ENCODE data around the gene FBXL19. TPM values are rescaled to one million over a fixed set of nuclear protein-coding genes. Genes with fewer than 3 reads are reported as not detected.

FBXL19 gene
- total and polyA plus RNA-seq, 2 of the 8 experiments (the other 6 are each of a cell fraction or from before 2014, with no cell fraction given): 47.2 to 72.2 TPM

- Histone ChIP-seq H3K56ac (replicated peaks; ENCODE audit: insufficient read length, low read depth, low read length) (no peak overlapping the region), H2BK5ac (ENCODE audit: low read depth, low read length) (no peak overlapping the region), H4K91ac (replicated peaks; ENCODE audit: insufficient read length, low read length) (no peak overlapping the region), H3K27ac (ENCODE audit: low read depth, low read length) (no peak overlapping the region), H3K4ac (replicated peaks; ENCODE audit: insufficient read length, low read depth, low read length) (no peak overlapping the region), H3K9me3 (ENCODE audit: insufficient read depth in 2 of 2, low read depth in 1 of 2, low read length in 1 of 2) (no peaks in the 10 kb centered on the region), H3K14ac (ENCODE audit: insufficient read length) (no peak overlapping the region), H2AFZ (ENCODE audit: low read length) (no peak overlapping the region), H3K27me3 (replicated peaks in 1 of 4; ENCODE audit: control insufficient read depth in 3 of 4, extremely low read depth in 1 of 4, insufficient read depth in 3 of 4, low read length in 3 of 4) (no peaks in the 10 kb centered on the region), H3K23me2 (ENCODE audit: low read depth, low read length) (peaks cover 2% of the 10 kb centered on the region; the same call in 1 of the 2 replicates), H3K9ac (replicated peaks in 1 of 4; ENCODE audit: extremely low read depth in 1 of 4, low read depth in 3 of 4, low read length in 3 of 4) (no peak overlapping the region), H2BK12ac (ENCODE audit: low read depth, low read length) (no peak overlapping the region), H3K4me2 (ENCODE audit: insufficient read depth in 1 of 2, low read depth in 2 of 2, low read length in 2 of 2) (no peak overlapping the region), H3K79me1 (ENCODE audit: low read depth, low read length) (no peaks in the 10 kb centered on the region; the same call in 1 of the 2 replicates), H3K18ac (ENCODE audit: extremely low read depth, low read length) (no peak overlapping the region), H3K4me1 (replicated peaks in 1 of 4; ENCODE audit: control insufficient read depth in 3 of 4, insufficient read depth in 4 of 4, low read length in 3 of 4) (no peaks in the 10 kb centered on the region), H2BK20ac (ENCODE audit: low read length) (no peak overlapping the region), H3K36me3 (ENCODE audit: control insufficient read depth in 2 of 4, insufficient read depth in 4 of 4, low read length in 3 of 4) (peaks cover 28 to 52% (median 49%) of the 10 kb centered on the region in 4 experiments), H4K5ac (ENCODE audit: insufficient read length, low read depth, low read length) (no peak overlapping the region), H4K20me1 (replicated peaks in 1 of 2; ENCODE audit: control insufficient read depth in 1 of 2, insufficient read depth in 2 of 2, low read length in 2 of 2) (peaks cover 1 to 15% of the 10 kb centered on the region in 2 experiments), H2BK15ac (ENCODE audit: low read length) (no peak overlapping the region), H3K4me3 (ENCODE audit: extremely low read depth in 1 of 4, insufficient read depth in 2 of 4, low read depth in 3 of 4, low read length in 4 of 4) (no peak overlapping the region), H3K79me2 (ENCODE audit: control insufficient read depth in 1 of 2, insufficient read depth in 2 of 2, low read length in 2 of 2) (no peaks in the 10 kb centered on the region), H2AK5ac (ENCODE audit: low read depth, low read length) (no peak overlapping the region), H4K8ac (ENCODE audit: extremely low read depth, insufficient read depth, low read length) (no peak overlapping the region), H3K23ac (ENCODE audit: insufficient read length) (no peak overlapping the region), H2BK120ac (replicated peaks; ENCODE audit: low read depth, low read length) (no peak overlapping the region)
- FAIRE-seq (no peak), DNase-seq (ENCODE audit: low read depth in 1 of 2, low spot score in 2 of 2) (no peak)
- ChIA-PET POLR2A (ENCODE audit: partially characterized antibody) (interaction anchor here (0.7 to 2.2 kb wide), 3 partner anchors 8 to 17 kb away, joined by 3 to 10 read pairs (median 5); partner anchors contain the start of genes HSD3B7 and SETD1A), CTCF (ENCODE audit: partially characterized antibody) (interaction anchor here (0.6 to 4.7 kb wide), 3 partner anchors 9 to 402 kb away, joined by 4 to 26 read pairs (median 7); partner anchors contain the start of gene HSD3B7)
- 87% methylated on average over 6 of the region's 6 CpGs; no CpG with 5 or more reads in 1 of the 2 experiments for WGBS, 2 experiments (ENCODE audit: extremely low coverage in 1 of 2, insufficient coverage in 1 of 2, insufficient read length in 1 of 2, insufficient replicate concordance in 2 of 2, low coverage in 1 of 2, low lambda C conversion rate in 2 of 2, missing lambda C conversion rate in 1 of 2)
- TF ChIP-seq TBP (IDR thresholded peaks at IDR 0.05; ENCODE audit: low read depth, low read length) (no peak), RFX5 (IDR thresholded peaks at IDR 0.05; ENCODE audit: borderline replicate concordance, low read depth, low read length) (no peak), JUN (IDR thresholded peaks at IDR 0.05; ENCODE audit: low read depth, low read length) (no peak), EGR1 (IDR thresholded peaks at IDR 0.05; ENCODE audit: borderline replicate concordance, low read depth, low read length) (no peak), BCL11A (IDR thresholded peaks at IDR 0.05; ENCODE audit: low read depth in 2 of 2, low read length in 2 of 2) (no peak), BACH1 (IDR thresholded peaks at IDR 0.05; ENCODE audit: low read length) (no peak), CBX5 (IDR thresholded peaks at IDR 0.05; ENCODE audit: low read depth, low read length) (no peak), CTBP2 (IDR thresholded peaks at IDR 0.05; ENCODE audit: borderline replicate concordance, insufficient read depth, insufficient read length, low read length) (no peak), SP1 (IDR thresholded peaks at IDR 0.05; ENCODE audit: low read depth, low read length) (no peak)
- TF ChIP-seq, protein P1, sequence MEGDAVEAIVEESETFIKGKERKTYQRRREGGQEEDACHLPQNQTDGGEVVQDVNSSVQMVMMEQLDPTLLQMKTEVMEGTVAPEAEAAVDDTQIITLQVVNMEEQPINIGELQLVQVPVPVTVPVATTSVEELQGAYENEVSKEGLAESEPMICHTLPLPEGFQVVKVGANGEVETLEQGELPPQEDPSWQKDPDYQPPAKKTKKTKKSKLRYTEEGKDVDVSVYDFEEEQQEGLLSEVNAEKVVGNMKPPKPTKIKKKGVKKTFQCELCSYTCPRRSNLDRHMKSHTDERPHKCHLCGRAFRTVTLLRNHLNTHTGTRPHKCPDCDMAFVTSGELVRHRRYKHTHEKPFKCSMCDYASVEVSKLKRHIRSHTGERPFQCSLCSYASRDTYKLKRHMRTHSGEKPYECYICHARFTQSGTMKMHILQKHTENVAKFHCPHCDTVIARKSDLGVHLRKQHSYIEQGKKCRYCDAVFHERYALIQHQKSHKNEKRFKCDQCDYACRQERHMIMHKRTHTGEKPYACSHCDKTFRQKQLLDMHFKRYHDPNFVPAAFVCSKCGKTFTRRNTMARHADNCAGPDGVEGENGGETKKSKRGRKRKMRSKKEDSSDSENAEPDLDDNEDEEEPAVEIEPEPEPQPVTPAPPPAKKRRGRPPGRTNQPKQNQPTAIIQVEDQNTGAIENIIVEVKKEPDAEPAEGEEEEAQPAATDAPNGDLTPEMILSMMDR (IDR thresholded peaks at IDR 0.05; ENCODE audit: control extremely low read depth in 1 of 3, insufficient read depth in 1 of 3, low read depth in 1 of 3, low read length in 3 of 3): no peak
Measured at GRCh38 chr16:30974348-30974747, 51.0 kb downstream of the FBXL19 start.
